Colonic mucosa (tissue), 4 donors: ENCODE measurements around the gene IL12RB1. TPM values are rescaled to one million over a fixed set of nuclear protein-coding genes. Genes with fewer than 3 reads are reported as not detected.

ENCODE experiments used
- DNase-seq: peaks from one replicate; pipeline ENCODE4 v3.0.0-alpha.2; 2020
- H3K27ac ChIP-seq: fragments of 200-600 bp; one replicate; pipeline ENCODE4 v1.8.0; 2021
- H3K27me3 ChIP-seq: fragments of 200-600 bp; one replicate; pipeline ENCODE4 v1.8.0; 2021
- H3K36me3 ChIP-seq: fragments of 200-600 bp; one replicate; pipeline ENCODE4 v1.8.0; 2021
- H3K4me1 ChIP-seq: fragments of 200-600 bp; one replicate; pipeline ENCODE4 v1.8.0; 2021; ENCODE audit warnings: mild to moderate bottlenecking
- H3K4me3 ChIP-seq: fragments of 200-600 bp; one replicate; pipeline ENCODE4 v1.8.0; 2021
- H3K9ac ChIP-seq, 2 donors: one replicate each; pipeline ENCODE4 v1.7.0; 2013; ENCODE audit warnings: control low read depth in 2 of 2, low read depth in 2 of 2, low read length in 2 of 2
- H3K9me3 ChIP-seq: fragments of 200-600 bp; one replicate; pipeline ENCODE4 v1.8.0; 2021
- intact Hi-C: fragments of 100-400 bp; cut with DNase I; formaldehyde crosslinking; loops from one replicate; pipeline ENCODE4 v1.14.1; 2022
- total RNA-seq, 2 donors: library from RNA; stranded (reverse); fragmentation: NEBNext Ultra II Directional in 1 of 2; extraction: Animal tissue kit (Norgen Biotek cat#: 25700) in 1 of 2; gene quantifications; one replicate each; pipeline ENCODE4 v1.2.1, GENCODE V29; 2021
- TF ChIP-seq, protein P1 (sequence below): fragments of 200-600 bp; IDR thresholded peaks from one replicate; pipeline ENCODE4 v1.8.0; 2022; ENCODE audit warnings: antibody characterized with exemption, mild to moderate bottlenecking
- donor health status: healthy.
- donor health status: DM: no; HTN: no; CAD: no.
- donor health status: DM: no; HTN: no; CAD: no.

Gene IL12RB1
- total RNA-seq, 2 donors from 2014 or later = 0.53 to 1.1 TPM

DNA sequence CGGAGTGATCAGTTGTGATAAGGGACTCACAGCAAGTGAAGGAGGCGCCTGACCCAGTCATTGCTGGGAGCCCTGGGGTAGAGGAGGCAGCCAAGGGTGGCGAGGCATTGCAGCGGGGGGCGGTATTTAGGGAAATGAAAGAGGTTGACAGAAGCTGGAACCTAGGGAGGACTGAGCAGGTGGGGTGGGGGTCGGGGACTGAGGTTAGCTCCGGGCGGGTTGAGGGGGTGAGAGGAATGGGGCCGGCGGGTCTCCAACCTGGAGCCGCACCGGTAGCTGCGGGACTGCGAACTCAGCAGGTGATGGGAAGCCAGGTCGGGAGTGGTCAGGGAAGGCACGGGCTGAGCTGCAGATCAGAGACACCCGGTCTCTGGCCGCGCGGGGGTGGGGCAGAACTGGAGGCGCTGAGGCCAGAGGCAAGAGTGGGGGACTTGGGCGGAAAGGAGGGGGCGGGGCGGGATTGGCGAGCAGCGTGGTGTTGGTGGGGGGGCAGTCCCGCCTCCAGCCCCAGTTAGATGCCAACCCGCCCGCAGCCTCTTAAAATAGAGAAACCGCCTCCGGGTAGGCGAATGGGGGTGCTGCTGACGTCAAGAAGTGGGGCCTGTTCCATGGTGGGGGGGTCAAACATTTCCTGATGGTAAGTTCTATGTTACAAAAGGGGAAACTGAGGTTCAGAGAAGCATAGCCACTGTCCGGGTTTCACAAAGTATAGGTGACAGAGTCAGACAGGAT lies 12.3 kb upstream of the IL12RB1 start:
- H3K27me3 ChIP-seq = peaks cover 4% of the 10 kb centered on the region
- no peaks in the 10 kb centered on the region for H3K9me3 ChIP-seq
- intact Hi-C loops = no loop called here
- TF ChIP-seq, protein P1, sequence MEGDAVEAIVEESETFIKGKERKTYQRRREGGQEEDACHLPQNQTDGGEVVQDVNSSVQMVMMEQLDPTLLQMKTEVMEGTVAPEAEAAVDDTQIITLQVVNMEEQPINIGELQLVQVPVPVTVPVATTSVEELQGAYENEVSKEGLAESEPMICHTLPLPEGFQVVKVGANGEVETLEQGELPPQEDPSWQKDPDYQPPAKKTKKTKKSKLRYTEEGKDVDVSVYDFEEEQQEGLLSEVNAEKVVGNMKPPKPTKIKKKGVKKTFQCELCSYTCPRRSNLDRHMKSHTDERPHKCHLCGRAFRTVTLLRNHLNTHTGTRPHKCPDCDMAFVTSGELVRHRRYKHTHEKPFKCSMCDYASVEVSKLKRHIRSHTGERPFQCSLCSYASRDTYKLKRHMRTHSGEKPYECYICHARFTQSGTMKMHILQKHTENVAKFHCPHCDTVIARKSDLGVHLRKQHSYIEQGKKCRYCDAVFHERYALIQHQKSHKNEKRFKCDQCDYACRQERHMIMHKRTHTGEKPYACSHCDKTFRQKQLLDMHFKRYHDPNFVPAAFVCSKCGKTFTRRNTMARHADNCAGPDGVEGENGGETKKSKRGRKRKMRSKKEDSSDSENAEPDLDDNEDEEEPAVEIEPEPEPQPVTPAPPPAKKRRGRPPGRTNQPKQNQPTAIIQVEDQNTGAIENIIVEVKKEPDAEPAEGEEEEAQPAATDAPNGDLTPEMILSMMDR = no peak
- no peak for DNase-seq
- H3K4me3 ChIP-seq = no peak overlapping the region
- peak overlapping the region; percentile 3 to 29 for H3K9ac ChIP-seq
- H3K27ac ChIP-seq = no peak overlapping the region
- H3K36me3 ChIP-seq = no peaks in the 10 kb centered on the region
- peaks cover 5% of the 10 kb centered on the region for H3K4me1 ChIP-seq

DNA sequence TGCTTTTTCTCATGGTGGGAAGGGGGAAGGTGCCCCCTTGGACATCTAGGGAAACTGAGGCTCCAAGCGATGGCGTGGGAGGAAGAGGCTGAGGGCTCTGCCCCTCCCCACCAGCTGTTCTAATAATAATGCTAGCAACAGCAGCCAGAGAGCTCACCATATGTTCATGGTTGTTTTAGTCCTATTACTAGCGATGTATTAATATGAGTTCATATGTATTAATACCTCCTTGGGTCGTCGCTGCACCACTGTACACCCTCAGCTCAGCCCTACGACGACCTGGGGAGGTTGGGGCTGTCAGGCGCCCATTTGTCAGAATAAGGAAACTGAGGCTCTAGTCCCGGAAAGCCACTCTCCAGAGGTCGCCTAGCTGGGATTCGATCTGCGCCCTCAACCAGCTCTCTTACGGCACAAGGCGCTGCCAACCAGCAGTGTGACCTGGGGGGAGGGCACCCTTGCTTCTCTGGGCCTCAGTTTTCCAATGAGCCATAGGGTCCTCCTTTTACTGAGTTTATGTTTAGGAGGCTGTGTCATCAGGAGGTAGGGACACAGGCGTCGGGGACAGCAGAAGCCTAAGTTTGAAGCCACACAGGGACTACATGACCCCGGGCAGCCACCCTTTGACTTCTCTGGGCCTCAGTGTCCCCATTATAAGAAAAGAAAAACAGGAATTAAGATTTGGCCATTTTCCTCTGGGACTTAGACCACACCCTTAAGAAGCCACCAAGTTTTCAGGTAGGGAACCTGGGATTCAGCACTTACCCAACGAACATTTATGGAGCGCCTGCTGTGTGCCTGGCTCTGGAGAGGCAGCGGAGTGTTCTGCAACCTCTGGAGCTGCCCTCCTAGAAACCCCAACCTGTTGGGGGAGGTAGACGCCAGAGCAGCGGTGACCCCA lies 11.5 kb upstream of the IL12RB1 start:
- peaks cover 4% of the 10 kb centered on the region for H3K27me3 ChIP-seq
- peak overlapping the region; percentile 38 to 69 for H3K9ac ChIP-seq
- TF ChIP-seq, protein P1 = no peak
- H3K9me3 ChIP-seq = no peaks in the 10 kb centered on the region
- peaks cover 5% of the 10 kb centered on the region for H3K4me1 ChIP-seq
- H3K4me3 ChIP-seq = peak overlapping the region; percentile 35
- H3K27ac ChIP-seq = no peak overlapping the region
- no peaks in the 10 kb centered on the region for H3K36me3 ChIP-seq
- DNase-seq = no peak
- intact Hi-C loops = no loop called here

DNA sequence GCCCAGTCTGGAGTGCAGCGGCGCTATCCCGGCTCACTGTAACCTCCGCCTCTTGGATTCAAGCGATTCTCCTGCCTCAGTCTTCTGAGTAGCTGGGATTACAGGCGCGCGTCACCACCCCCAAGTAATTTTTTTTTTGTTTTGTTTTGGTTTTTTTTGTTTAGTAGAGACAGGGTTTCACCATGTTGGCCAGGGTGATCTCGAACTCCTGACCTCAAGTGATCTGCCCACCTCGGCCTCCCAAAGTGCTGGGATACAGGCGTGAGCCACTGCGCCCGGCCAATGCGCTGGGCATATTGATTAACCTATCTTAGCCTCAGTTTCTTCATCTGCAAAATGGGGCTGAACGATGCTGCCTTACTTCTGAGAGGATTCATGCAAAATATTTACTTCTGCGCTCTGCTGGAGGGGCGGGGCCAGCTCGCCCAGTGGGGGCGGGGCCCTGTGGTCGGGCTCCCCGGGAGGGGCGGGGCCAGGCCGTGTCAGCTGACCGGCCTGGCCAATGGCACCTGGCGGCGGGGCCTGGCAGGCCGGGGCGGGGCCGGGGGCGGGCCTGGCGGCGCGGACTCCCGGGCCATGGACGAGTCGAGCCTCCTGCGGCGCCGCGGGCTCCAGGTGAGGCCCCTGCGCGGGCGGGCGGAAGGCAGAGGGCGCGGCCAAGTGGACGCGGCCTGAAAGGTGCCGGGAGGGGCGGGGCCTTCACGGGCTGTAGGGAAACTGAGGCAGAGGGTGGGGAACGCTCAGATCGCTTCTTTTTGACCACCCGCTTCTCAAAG lies 10.7 kb upstream of the IL12RB1 start, which contains the start of gene MAST3:
Gene MAST3 (plus strand): TSS at position 562 of the 776 bp plus-strand sequence. CDS start 15 bp downstream, at position 577.
- peak; percentile 87 for DNase-seq
- H3K4me1 ChIP-seq = peaks cover 5% of the 10 kb centered on the region
- intact Hi-C loops = no loop called here
- peaks cover 4% of the 10 kb centered on the region for H3K27me3 ChIP-seq
- H3K4me3 ChIP-seq = peak within 1 kb of the TSS; percentile 35
- no peaks in the 10 kb centered on the region for H3K9me3 ChIP-seq
- no peaks in the 10 kb centered on the region for H3K36me3 ChIP-seq
- H3K9ac ChIP-seq = peak within 1 kb of the TSS; percentile 38 to 69
- TF ChIP-seq, protein P1 = no peak
- H3K27ac ChIP-seq = no peak within 1 kb of the TSS

DNA sequence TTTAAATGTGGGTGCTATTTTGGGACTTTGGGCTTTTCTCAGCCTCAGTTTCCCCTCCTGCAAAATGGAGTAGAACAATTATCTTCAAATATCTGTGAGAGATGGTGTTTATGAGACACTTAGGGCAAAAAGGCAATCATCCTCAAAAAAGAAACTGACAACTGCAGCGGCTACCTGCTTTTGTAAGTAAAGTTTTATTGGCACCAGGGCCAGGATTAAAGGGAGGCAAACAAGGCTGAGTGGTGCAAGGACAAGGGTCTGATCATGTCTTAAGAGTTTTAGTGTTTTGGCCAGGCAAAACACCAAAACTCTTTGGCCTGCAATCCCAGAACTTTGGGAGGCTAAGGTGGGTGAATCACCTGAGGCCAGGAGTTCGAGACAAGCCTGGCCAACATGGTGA lies 9.5 kb upstream of the IL12RB1 start:
- no peak overlapping the region for H3K4me3 ChIP-seq
- peaks cover 4% of the 10 kb centered on the region for H3K27me3 ChIP-seq
- no peak overlapping the region for H3K27ac ChIP-seq
- TF ChIP-seq, protein P1 = no peak
- H3K36me3 ChIP-seq = no peaks in the 10 kb centered on the region
- no peak for DNase-seq
- no peak overlapping the region for H3K9ac ChIP-seq
- H3K9me3 ChIP-seq = no peaks in the 10 kb centered on the region
- H3K4me1 ChIP-seq = peaks cover 5% of the 10 kb centered on the region
- intact Hi-C loops = no loop called here
